Stomach (tissue), 4 donors: ENCODE results near the gene HOXB7.
A peak's percentile ranks its signal among the peaks of the same experiment; 100 is the strongest.

Source experiments
- CTCF ChIP-seq, 7 experiments: fragments of 450-650 bp in 4 of 7; fragments of 200-600 bp in 3 of 7; sonication (generic) in 3 of 7; IDR thresholded peaks; one replicate each; pipeline ENCODE4 v1.5.1; 2016 to 2019; ENCODE audit warnings: antibody characterized with exemption in 7 of 7, control low read depth in 2 of 7, mild to moderate bottlenecking in 1 of 7
- EP300 ChIP-seq: sonication (generic); formaldehyde crosslinking; IDR thresholded peaks from one replicate; pipeline ENCODE4 v1.6.1; 2017; ENCODE audit warnings: antibody characterized with exemption
- POLR2A ChIP-seq, 4 donors: fragments of 450-650 bp; IDR thresholded peaks; one replicate each; pipeline ENCODE4 v1.6.1; 2016; ENCODE audit warnings: antibody characterized with exemption in 4 of 4, control low read depth in 2 of 4, mild to moderate bottlenecking in 1 of 4, moderate library complexity in 1 of 4
- POLR2AphosphoS5 ChIP-seq, 3 donors: sonication (generic); formaldehyde crosslinking; IDR thresholded peaks; one replicate each; pipeline ENCODE4 v1.6.1; 2016; ENCODE audit warnings: antibody characterized with exemption in 3 of 3

- TF ChIP-seq POLR2AphosphoS5 (IDR thresholded peaks at IDR 0.05) (peak in 1 of 3 donors; percentile 54), EP300 (no peak), CTCF (IDR thresholded peaks at IDR 0.05) (peak in 5 of 7 experiments; percentile 93 to 97 (median 94)), POLR2A (IDR thresholded peaks at IDR 0.05) (no peak)
Observed at GRCh38 chr17:48618256-48618896, 7.6 kb upstream of the HOXB7 start.
